Vagina (tissue), 2 donors: ENCODE measurements around the gene CAMKK1. TPM values are rescaled to one million over a fixed set of nuclear protein-coding genes. Genes with fewer than 3 reads are reported as not detected.

Source experiments
- DNase-seq, 2 donors: peaks; one replicate each; pipeline ENCODE4 v3.0.0-alpha.2; 2017; ENCODE audit errors: extremely low spot score in 2 of 2
- H3K27ac ChIP-seq: fragments of 200-600 bp; sonication (generic); one replicate; pipeline ENCODE4 v1.5.1; 2019
- H3K27me3 ChIP-seq: fragments of 200-600 bp; sonication (generic); one replicate; pipeline ENCODE4 v1.5.1; 2019
- H3K36me3 ChIP-seq, 2 donors: fragments of 200-600 bp; sonication (generic); one replicate each; pipeline ENCODE4 v1.5.1; 2017 to 2019
- H3K4me1 ChIP-seq: fragments of 200-600 bp; sonication (generic); one replicate; pipeline ENCODE4 v1.5.1; 2019
- H3K4me3 ChIP-seq, 2 donors: fragments of 200-600 bp; sonication (generic); 1 replicate in 1 of 2; 2 replicates in 1 of 2; pipeline ENCODE4 v1.5.1; 2016 to 2019
- H3K9me3 ChIP-seq: fragments of 200-600 bp; sonication (generic); one replicate; pipeline ENCODE4 v1.5.1; 2019
- POLR2A ChIP-seq, 2 donors: fragments of 450-650 bp; IDR thresholded peaks; one replicate each; pipeline ENCODE4 v1.6.1; 2017; ENCODE audit warnings: antibody characterized with exemption in 2 of 2, mild to moderate bottlenecking in 2 of 2, moderate library complexity in 2 of 2
- POLR2AphosphoS5 ChIP-seq, 2 donors: sonication (generic); formaldehyde crosslinking; IDR thresholded peaks; one replicate each; pipeline ENCODE4 v1.9.0; 2017; ENCODE audit warnings: antibody characterized with exemption in 2 of 2, mild to moderate bottlenecking in 2 of 2, low read depth in 1 of 2; ENCODE audit not compliant: insufficient read depth in 1 of 2
- intact Hi-C: fragments of 100-400 bp; cut with DNase I; formaldehyde crosslinking; loops from one replicate; pipeline ENCODE4 v1.15.1; 2023
- total RNA-seq: library from RNA; depleted of rRNA; stranded (reverse); fragments of >200 nt; gene quantifications from one replicate; pipeline ENCODE4 v1.2.3, GENCODE V29; 2016
- TF ChIP-seq, protein P1 (sequence below), 3 experiments: fragments of 450-650 bp in 2 of 3; fragments of 200-600 bp in 1 of 3; sonication (generic) in 1 of 3; IDR thresholded peaks; one replicate each; pipeline ENCODE4 v1.5.1; 2017 to 2019; ENCODE audit warnings: antibody characterized with exemption in 3 of 3, mild to moderate bottlenecking in 2 of 3, moderate library complexity in 2 of 3

CAMKK1 gene
- total RNA-seq, 1 donor from 2014 or later, result 12.0 TPM

DNA sequence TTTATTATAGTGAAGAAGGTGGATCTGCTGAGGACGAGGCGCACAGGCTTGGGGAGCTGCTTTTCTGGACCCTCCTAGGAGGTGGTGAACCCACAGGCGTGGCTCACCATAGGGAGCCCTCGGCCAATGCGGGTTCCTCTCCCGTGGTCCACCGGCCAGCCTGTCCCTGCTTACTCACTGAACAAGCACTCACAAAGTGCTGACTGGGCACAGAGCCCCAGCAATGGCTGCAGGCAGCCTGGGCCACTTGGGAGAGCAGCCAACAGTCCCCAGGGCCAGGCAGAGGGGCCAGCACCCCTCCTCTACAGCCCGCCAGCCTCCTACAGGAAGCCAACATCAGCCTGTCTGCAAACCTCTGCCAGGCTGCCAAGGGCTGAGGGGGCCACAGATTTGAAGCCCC lies 27.7 kb downstream of the CAMKK1 start:
- Histone ChIP-seq H3K36me3 (peaks cover 0 to 9% of the 10 kb centered on the region in 2 donors), H3K4me3 (no peak overlapping the region), H3K9me3 (no peaks in the 10 kb centered on the region), H3K27ac (peak overlapping the region; percentile 49), H3K4me1 (peaks cover 9% of the 10 kb centered on the region), H3K27me3 (no peaks in the 10 kb centered on the region)
- TF ChIP-seq, protein P1, sequence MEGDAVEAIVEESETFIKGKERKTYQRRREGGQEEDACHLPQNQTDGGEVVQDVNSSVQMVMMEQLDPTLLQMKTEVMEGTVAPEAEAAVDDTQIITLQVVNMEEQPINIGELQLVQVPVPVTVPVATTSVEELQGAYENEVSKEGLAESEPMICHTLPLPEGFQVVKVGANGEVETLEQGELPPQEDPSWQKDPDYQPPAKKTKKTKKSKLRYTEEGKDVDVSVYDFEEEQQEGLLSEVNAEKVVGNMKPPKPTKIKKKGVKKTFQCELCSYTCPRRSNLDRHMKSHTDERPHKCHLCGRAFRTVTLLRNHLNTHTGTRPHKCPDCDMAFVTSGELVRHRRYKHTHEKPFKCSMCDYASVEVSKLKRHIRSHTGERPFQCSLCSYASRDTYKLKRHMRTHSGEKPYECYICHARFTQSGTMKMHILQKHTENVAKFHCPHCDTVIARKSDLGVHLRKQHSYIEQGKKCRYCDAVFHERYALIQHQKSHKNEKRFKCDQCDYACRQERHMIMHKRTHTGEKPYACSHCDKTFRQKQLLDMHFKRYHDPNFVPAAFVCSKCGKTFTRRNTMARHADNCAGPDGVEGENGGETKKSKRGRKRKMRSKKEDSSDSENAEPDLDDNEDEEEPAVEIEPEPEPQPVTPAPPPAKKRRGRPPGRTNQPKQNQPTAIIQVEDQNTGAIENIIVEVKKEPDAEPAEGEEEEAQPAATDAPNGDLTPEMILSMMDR (IDR thresholded peaks at IDR 0.05), result no peak
- TF ChIP-seq POLR2AphosphoS5 (IDR thresholded peaks at IDR 0.05; ENCODE audit: insufficient read depth in 1 of 2, low read depth in 1 of 2) (no peak), POLR2A (IDR thresholded peaks at IDR 0.05) (no peak)
- DNase-seq, result no peak
- intact Hi-C loops, result loop anchor here (5.0 kb wide), 1 partner anchor 142 kb away; no protein-coding TSS in a partner anchor

DNA sequence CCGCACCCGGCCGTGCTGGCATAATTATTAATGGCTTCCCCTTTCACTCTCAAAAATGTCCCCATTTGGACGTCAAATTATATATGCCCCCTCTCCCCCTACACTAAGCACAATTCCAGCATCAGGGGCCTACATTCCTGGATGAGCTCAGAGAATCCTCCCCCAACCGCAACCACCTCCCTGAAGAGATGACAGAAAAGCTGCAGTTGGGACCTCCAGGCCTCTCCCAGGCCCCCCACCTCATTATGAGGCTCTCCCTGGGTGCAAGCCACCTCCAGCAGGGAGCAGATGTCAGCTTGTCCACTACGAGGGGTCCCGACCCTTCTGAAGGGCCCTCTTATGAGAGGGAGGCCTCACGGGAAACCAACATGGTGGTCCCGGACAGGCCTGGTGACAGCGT lies 28.3 kb downstream of the CAMKK1 start:
- intact Hi-C loops, result no loop called here
- TF ChIP-seq POLR2AphosphoS5 (IDR thresholded peaks at IDR 0.05; ENCODE audit: insufficient read depth in 1 of 2, low read depth in 1 of 2), result no peak
- TF ChIP-seq POLR2A (IDR thresholded peaks at IDR 0.05), result no peak
- TF ChIP-seq, protein P1 (IDR thresholded peaks at IDR 0.05), result no peak
- Histone ChIP-seq H3K27me3 (no peaks in the 10 kb centered on the region), H3K9me3 (no peaks in the 10 kb centered on the region), H3K4me1 (peaks cover 9% of the 10 kb centered on the region), H3K27ac (peak overlapping the region; percentile 49), H3K36me3 (peaks cover 0 to 9% of the 10 kb centered on the region in 2 donors), H3K4me3 (no peak overlapping the region)
- peak in 1 of 2 donors; percentile 90 for DNase-seq

DNA sequence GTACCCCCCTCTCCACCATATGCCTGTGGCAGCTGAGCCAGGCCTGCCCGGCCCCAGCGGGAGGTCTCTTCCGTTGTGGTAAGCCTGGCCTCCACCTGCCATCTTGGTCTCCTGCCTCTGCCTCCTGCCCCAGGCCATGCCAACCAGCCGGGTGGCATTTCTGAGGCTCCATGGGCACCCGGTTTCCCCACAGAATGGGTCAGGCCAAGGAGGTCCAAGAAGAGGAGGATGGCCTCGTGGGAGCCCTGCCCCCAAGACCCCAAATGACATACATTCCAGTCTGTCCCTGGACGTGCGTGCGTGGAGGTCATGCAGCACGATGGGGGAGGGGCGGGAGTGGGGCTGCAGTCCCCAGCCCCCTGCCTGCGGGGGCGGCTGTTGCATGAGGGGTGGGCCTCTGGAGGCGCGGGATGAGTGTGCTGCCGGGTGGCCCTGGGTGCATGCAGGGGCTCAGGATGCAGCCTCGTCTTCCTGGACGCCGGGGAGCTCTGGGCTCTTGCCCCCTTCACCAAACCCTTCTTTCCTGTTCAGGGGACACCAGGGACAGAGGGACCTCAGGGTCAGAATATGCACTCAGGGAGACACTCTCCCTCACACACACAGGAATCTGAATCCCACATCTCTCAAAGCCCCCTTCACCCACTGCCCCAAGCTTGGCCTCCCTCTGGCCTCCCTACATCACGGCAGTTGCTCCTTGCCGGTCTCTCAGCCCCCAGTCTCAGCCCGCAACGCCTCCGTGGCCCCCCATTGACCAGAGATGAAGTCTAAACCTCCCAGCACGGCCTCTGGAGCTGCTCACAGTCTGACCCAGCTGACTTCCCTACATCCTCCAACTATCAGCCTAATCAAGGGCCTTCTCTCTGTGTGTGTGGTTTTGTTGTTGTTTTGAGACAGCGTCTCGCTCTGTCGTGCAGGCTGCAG lies 30.8 kb downstream of the CAMKK1 start:
- H3K27me3 ChIP-seq, result no peaks in the 10 kb centered on the region
- peak in 1 of 2 donors; percentile 84 for DNase-seq
- TF ChIP-seq POLR2AphosphoS5 (IDR thresholded peaks at IDR 0.05; ENCODE audit: insufficient read depth in 1 of 2, low read depth in 1 of 2), result no peak
- TF ChIP-seq POLR2A (IDR thresholded peaks at IDR 0.05), result no peak
- no peak overlapping the region for H3K27ac ChIP-seq
- H3K36me3 ChIP-seq, result peaks cover 0 to 9% of the 10 kb centered on the region in 2 donors
- no peaks in the 10 kb centered on the region for H3K9me3 ChIP-seq
- H3K4me1 ChIP-seq, result peaks cover 9% of the 10 kb centered on the region
- no peak overlapping the region for H3K4me3 ChIP-seq
- intact Hi-C loops, result no loop called here

DNA sequence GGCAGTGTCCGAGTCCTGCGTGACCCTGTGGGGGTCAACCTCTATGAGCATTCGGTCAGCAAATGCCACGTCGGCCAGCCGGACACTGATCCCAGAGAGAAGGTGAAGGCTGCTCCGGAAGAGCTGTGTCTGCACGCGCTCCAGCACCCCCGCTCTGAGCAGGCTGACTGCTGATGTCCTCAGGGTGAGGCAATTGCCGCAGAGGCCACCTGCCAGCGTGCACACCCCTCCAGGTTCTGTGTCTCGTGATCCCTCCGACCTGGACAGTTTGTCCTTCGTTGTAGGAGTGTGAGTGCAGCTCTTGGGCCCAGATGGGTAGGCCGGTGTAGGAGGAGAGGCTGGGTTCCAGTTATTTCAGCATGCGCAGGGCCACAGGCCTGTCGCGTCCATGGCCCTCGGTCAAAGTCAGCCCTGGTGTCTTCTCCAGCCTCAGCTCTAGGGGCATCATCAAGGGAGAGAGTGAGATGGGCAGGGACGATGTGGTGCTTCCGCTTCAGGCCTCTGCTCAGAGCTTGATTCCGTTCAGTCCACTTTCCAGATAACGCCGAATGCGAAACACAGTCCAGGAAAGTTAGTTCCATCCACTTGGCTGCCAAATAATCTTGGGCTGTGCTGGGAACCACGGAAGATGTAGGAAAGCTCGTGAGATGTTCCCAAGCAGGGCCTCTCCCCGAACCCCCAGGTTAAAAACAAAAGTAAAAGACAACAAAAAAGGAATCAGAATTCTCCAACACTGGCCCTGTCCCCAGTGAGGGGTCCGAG lies 31.7 kb downstream of the CAMKK1 start:
- H3K36me3 ChIP-seq, result peaks cover 0 to 9% of the 10 kb centered on the region in 2 donors
- intact Hi-C loops, result no loop called here
- H3K4me1 ChIP-seq, result peaks cover 9% of the 10 kb centered on the region
- DNase-seq, result peak in 1 of 2 donors; percentile 72
- TF ChIP-seq POLR2A (IDR thresholded peaks at IDR 0.05) (no peak), POLR2AphosphoS5 (IDR thresholded peaks at IDR 0.05; ENCODE audit: insufficient read depth in 1 of 2, low read depth in 1 of 2) (no peak)
- TF ChIP-seq, protein P1 (IDR thresholded peaks at IDR 0.05), result no peak
- H3K9me3 ChIP-seq, result no peaks in the 10 kb centered on the region
- no peak overlapping the region for H3K4me3 ChIP-seq
- no peaks in the 10 kb centered on the region for H3K27me3 ChIP-seq
- no peak overlapping the region for H3K27ac ChIP-seq

DNA sequence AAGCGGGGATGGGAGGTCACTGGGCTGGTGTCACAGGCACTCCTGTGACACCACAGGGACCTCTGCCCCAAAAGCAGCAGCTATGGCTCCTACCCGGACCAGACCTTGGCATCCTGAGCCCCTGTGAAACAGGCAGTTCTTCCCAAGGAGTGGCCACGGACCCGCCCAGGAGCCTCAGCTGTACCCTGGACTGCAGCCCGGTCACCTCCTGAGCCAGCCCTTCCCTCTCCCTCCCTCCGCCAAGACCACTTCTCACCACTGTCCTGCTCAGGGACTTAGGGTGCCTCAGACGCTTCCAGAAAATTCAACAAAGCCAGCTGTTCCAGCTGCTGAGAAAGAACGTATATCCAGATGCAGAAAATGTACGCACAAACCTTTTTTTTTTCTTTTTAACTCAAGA lies 32.9 kb downstream of the CAMKK1 start:
- Histone ChIP-seq H3K4me1 (peaks cover 4% of the 10 kb centered on the region), H3K36me3 (peaks cover 0 to 9% of the 10 kb centered on the region in 2 donors), H3K4me3 (no peak overlapping the region), H3K27ac (no peak overlapping the region), H3K9me3 (no peaks in the 10 kb centered on the region), H3K27me3 (no peaks in the 10 kb centered on the region)
- TF ChIP-seq POLR2AphosphoS5 (IDR thresholded peaks at IDR 0.05; ENCODE audit: insufficient read depth in 1 of 2, low read depth in 1 of 2), result no peak
- TF ChIP-seq, protein P1 (IDR thresholded peaks at IDR 0.05), result no peak
- no peak for DNase-seq
- intact Hi-C loops, result no loop called here
